Heart right ventricle (tissue), 16 donors: Measurements from ENCODE around the gene NXPH1. TPM values are rescaled to one million over a fixed set of nuclear protein-coding genes. Genes with fewer than 3 reads are reported as not detected.

ENCODE experiments used
- ATAC-seq, 8 donors: fragments of 200-7000 bp; cut with Tn5 transposase; one replicate each; pipeline ENCODE4 v1.9.1; 2020; ENCODE audit warnings: mild to moderate bottlenecking in 8 of 8, moderate library complexity in 8 of 8, moderate number of reproducible peaks in 1 of 8
- DNase-seq, 2 donors: peaks; one replicate each; pipeline ENCODE4 v3.0.0-alpha.2; 2020
- H3K27ac ChIP-seq, 10 donors: fragments of 200-600 bp; sonication (generic) in 2 of 10; one replicate each; pipeline versions ENCODE4 v1.5.0 to v1.8.0; 2020 to 2022; ENCODE audit warnings: mild to moderate bottlenecking in 3 of 10
- H3K27me3 ChIP-seq, 7 donors: fragments of 200-600 bp; one replicate each; pipeline ENCODE4 v1.8.0; 2021 to 2022; ENCODE audit warnings: mild to moderate bottlenecking in 2 of 7
- H3K36me3 ChIP-seq, 9 donors: fragments of 200-600 bp; sonication (generic) in 1 of 9; one replicate each; pipeline versions ENCODE4 v1.5.0 to v1.8.0; 2020 to 2022; ENCODE audit warnings: mild to moderate bottlenecking in 2 of 9
- H3K4me1 ChIP-seq, 9 donors: fragments of 200-600 bp; sonication (generic) in 1 of 9; one replicate each; pipeline versions ENCODE4 v1.5.0 to v1.8.0; 2020 to 2022; ENCODE audit warnings: mild to moderate bottlenecking in 4 of 9
- H3K4me3 ChIP-seq, 10 donors: fragments of 200-600 bp; sonication (generic) in 2 of 10; one replicate each; pipeline versions ENCODE4 v1.5.0 to v1.8.0; 2020 to 2022; ENCODE audit warnings: mild to moderate bottlenecking in 7 of 10, moderate library complexity in 2 of 10
- H3K9me3 ChIP-seq, 11 donors: fragments of 200-600 bp in 10 of 11; sonication (generic) in 2 of 11; one replicate each; pipeline versions ENCODE4 v1.5.0 to v1.8.0; 2013 to 2022; ENCODE audit warnings: mild to moderate bottlenecking in 2 of 11, control low read depth in 1 of 11, moderate library complexity in 1 of 11
- CTCF ChIP-seq, 9 donors: fragments of 200-600 bp; sonication (generic) in 2 of 9; IDR thresholded peaks; one replicate each; pipeline versions ENCODE4 v1.5.0 to v1.8.0; 2021 to 2022; ENCODE audit warnings: antibody characterized with exemption in 9 of 9, mild to moderate bottlenecking in 5 of 9, moderate library complexity in 1 of 9
- WGBS, 2 donors: extraction: QIAGEN DNeasy Blood & Tissue Kit; methylation state at CpG; one replicate each; pipeline ENCODE4 v1.1.7; 2013; ENCODE audit warnings: inconsistent platforms in 1 of 2; 5-methylcytosine and 5-hydroxymethylcytosine counted together
- intact Hi-C, 10 donors: fragments of 100-400 bp; cut with DNase I; formaldehyde crosslinking; loops; one replicate each; pipeline versions ENCODE4 v1.11.1 to v1.14.2; 2022
- polyA plus RNA-seq, 2 donors: library from polyadenylated mRNA; stranded (reverse); fragments of 200-250 nt; gene quantifications; one replicate each; pipeline ENCODE4 v1.2.3, GENCODE V29; 2013
- total RNA-seq, 10 donors: library from RNA; stranded (reverse); fragmentation: NEBNext Ultra II Directional in 3 of 10; extraction: Animal tissue kit (Norgen Biotek cat#: 25700) in 3 of 10; gene quantifications; one replicate each; pipeline versions ENCODE4 v1.2.1 to v1.2.4, GENCODE V29; 2021 to 2023
- donor health status: Arrhythmogenic right ventricular cardiomyopathy.
- donor health status: ischemic (EF 13 %, LVEDD 7.1; RV severe dilation, severe dysfunction).
- donor health status: healthy with polysubstance abuse.
- donor health status: DM: no; HTN: yes; CAD: no.
- donor health status: DM: no; HTN: no; CAD: no.
- donor health status: ischemic (EF 25% LVEDD 6.9; RV normal size, moderate dysfunction).
- donor health status: ischemic (EF 25% LVEDD 5.7; RV mildly dilated, moderate dysfunction).
- donor health status: healthy.
- donor health status: DM: yes; HTN: yes; CAD: no.
- donor health status: Ischemic cardiomyopathy.
- donor health status: ischemic (EF 35%, LVEDD 5.7; RV mildly dilated, moderate dysfunction).
- donor health status: nonischemic (EF 11% LVEDD 7.7; RV severe dilation, severe dysfunction).
- donor health status: DM: yes; HTN: yes; CAD: no.
- donor health status: PGD.
- donor health status: ischemic (EF 29% LVEDD 5.4; RV normal size, mild dysfunction).
- donor health status: nonischemic (EF 23%, LVEDD 6.1; RV moderate dilation, normal function).

NXPH1 gene
- total and polyA plus RNA-seq, 12 donors: not detected

GRCh38 chr7:8591289-8591688, 157.9 kb downstream of the NXPH1 start:
- no peak for TF ChIP-seq CTCF (IDR thresholded peaks at IDR 0.05)
- no peak overlapping the region for H3K27ac ChIP-seq
- ATAC-seq (no peak), DNase-seq (no peak)
- H3K4me3 ChIP-seq: no peak overlapping the region
- H3K36me3 ChIP-seq: no peaks in the 10 kb centered on the region
- H3K27me3 ChIP-seq: peaks cover 0 to 3% (median 0%) of the 10 kb centered on the region in 7 donors
- intact Hi-C loops: loop anchor here in 1 of 10 donors (10.0 kb wide), 1 partner anchor 774 kb away; no protein-coding TSS in a partner anchor
- H3K9me3 ChIP-seq: no peaks in the 10 kb centered on the region
- H3K4me1 ChIP-seq: no peaks in the 10 kb centered on the region

GRCh38 chr7:8592167-8592566, 158.8 kb downstream of the NXPH1 start:
- intact Hi-C loops: loop anchor here in 1 of 10 donors (10.0 kb wide), 1 partner anchor 773 kb away; no protein-coding TSS in a partner anchor
- WGBS, 2 donors: 86 to 95% methylated on average over 2 of the region's 2 CpGs
- no peaks in the 10 kb centered on the region for H3K4me1 ChIP-seq
- ATAC-seq (no peak), DNase-seq (no peak)
- no peaks in the 10 kb centered on the region for H3K36me3 ChIP-seq
- H3K9me3 ChIP-seq: no peaks in the 10 kb centered on the region
- no peak overlapping the region for H3K4me3 ChIP-seq
- no peak for TF ChIP-seq CTCF (IDR thresholded peaks at IDR 0.05)
- peaks cover 0 to 3% (median 0%) of the 10 kb centered on the region in 7 donors for H3K27me3 ChIP-seq
- no peak overlapping the region for H3K27ac ChIP-seq

- peaks cover 0 to 3% (median 0%) of the 10 kb centered on the region in 7 donors for H3K27me3 ChIP-seq
- ATAC-seq (no peak), DNase-seq (no peak)
- no peaks in the 10 kb centered on the region for H3K4me1 ChIP-seq
- H3K27ac ChIP-seq: no peak overlapping the region
- WGBS, 2 donors: 27 to 38% methylated on average over 5 of the region's 5 CpGs
- H3K9me3 ChIP-seq: no peaks in the 10 kb centered on the region
- TF ChIP-seq CTCF (IDR thresholded peaks at IDR 0.05): no peak
- H3K4me3 ChIP-seq: no peak overlapping the region
- H3K36me3 ChIP-seq: no peaks in the 10 kb centered on the region
- intact Hi-C loops: loop anchor here in 1 of 10 donors (10.0 kb wide), 1 partner anchor 771 kb away; no protein-coding TSS in a partner anchor
Observed at GRCh38 chr7:8594115-8594514, 160.7 kb downstream of the NXPH1 start.

- H3K4me3 ChIP-seq: no peak overlapping the region
- no peak overlapping the region for H3K27ac ChIP-seq
- no peaks in the 10 kb centered on the region for H3K9me3 ChIP-seq
- H3K36me3 ChIP-seq: no peaks in the 10 kb centered on the region
- DNase-seq (no peak), ATAC-seq (no peak)
- intact Hi-C loops: loop anchor here in 1 of 10 donors (10.0 kb wide), 1 partner anchor 767 kb away; no protein-coding TSS in a partner anchor
- peaks cover 0 to 3% (median 0%) of the 10 kb centered on the region in 7 donors for H3K27me3 ChIP-seq
- no peak for TF ChIP-seq CTCF (IDR thresholded peaks at IDR 0.05)
- no peaks in the 10 kb centered on the region for H3K4me1 ChIP-seq
- WGBS, 2 donors: 67 to 73% methylated on average over 3 of the region's 3 CpGs
Observed at GRCh38 chr7:8597565-8597964, 164.2 kb downstream of the NXPH1 start.
